Neuronal stem cell (in vitro differentiated cells): ENCODE results near the gene KRT34.

ENCODE experiments used
- DNase-seq: peaks from one replicate; pipeline ENCODE4 v3.0.0-alpha.2; 2013; ENCODE audit warnings: low spot score
- H2AFZ ChIP-seq: one replicate; pipeline ENCODE4 v1.6.1; 2013; ENCODE audit warnings: mild to moderate bottlenecking, low read length, inconsistent platforms
- H2AK5ac ChIP-seq: 2 replicates; pipeline ENCODE4 v1.6.1; 2013; ENCODE audit warnings: low read depth, mild to moderate bottlenecking, inconsistent platforms, low read length, moderate library complexity, mixed read lengths
- H2BK120ac ChIP-seq: 2 replicates; pipeline ENCODE4 v1.6.1; 2013; ENCODE audit warnings: low read depth, mild to moderate bottlenecking, inconsistent platforms, low read length, moderate library complexity, mixed read lengths
- H2BK12ac ChIP-seq: one replicate; pipeline ENCODE4 v1.6.1; 2013; ENCODE audit warnings: low read length, inconsistent platforms
- H2BK15ac ChIP-seq: 2 replicates; pipeline ENCODE4 v1.6.1; 2013; ENCODE audit warnings: mild to moderate bottlenecking, low read length, inconsistent platforms, mixed read lengths
- H2BK5ac ChIP-seq: one replicate; pipeline ENCODE4 v1.6.1; 2013; ENCODE audit warnings: inconsistent platforms, mild to moderate bottlenecking, low read length, moderate library complexity
- H3K14ac ChIP-seq: one replicate; pipeline ENCODE4 v1.6.1; 2013; ENCODE audit warnings: low read length, inconsistent platforms
- H3K18ac ChIP-seq: 2 replicates; pipeline ENCODE4 v1.6.1; 2013; ENCODE audit warnings: low read length, inconsistent platforms
- H3K23ac ChIP-seq: 2 replicates; pipeline ENCODE4 v1.6.1; 2013; ENCODE audit warnings: low read depth, mild to moderate bottlenecking, mixed read lengths, low read length, inconsistent platforms; ENCODE audit not compliant: poor library complexity
- H3K27ac ChIP-seq: replicated peaks from 3 replicates; pipeline ENCODE4 v1.5.1; 2013; ENCODE audit warnings: low read length, inconsistent platforms
- H3K27me3 ChIP-seq, 3 experiments: 2 replicates each; pipeline ENCODE4 v1.6.1; 2013; ENCODE audit warnings: low read length in 3 of 3, mild to moderate bottlenecking in 2 of 3, inconsistent platforms in 1 of 3, low read depth in 1 of 3, mixed read lengths in 1 of 3, moderate library complexity in 1 of 3; ENCODE audit not compliant: control insufficient read depth in 3 of 3, insufficient read depth in 3 of 3
- H3K36me3 ChIP-seq, 2 donors: replicated peaks in 1 of 2; 2 replicates each; pipeline ENCODE4 v1.6.1; 2013; ENCODE audit warnings: low read length in 2 of 2; ENCODE audit not compliant: control insufficient read depth in 2 of 2, insufficient read depth in 2 of 2
- H3K4ac ChIP-seq: 2 replicates; pipeline ENCODE4 v1.6.1; 2013; ENCODE audit warnings: inconsistent platforms, mild to moderate bottlenecking, low read length, moderate library complexity
- H3K4me1 ChIP-seq, 2 donors: 1 replicate in 1 of 2; 2 replicates in 1 of 2; pipeline ENCODE4 v1.6.1; 2013; ENCODE audit warnings: low read length in 2 of 2, low read depth in 1 of 2; ENCODE audit not compliant: control insufficient read depth in 2 of 2, insufficient read depth in 1 of 2
- H3K4me2 ChIP-seq: one replicate; pipeline ENCODE4 v1.6.1; 2013; ENCODE audit warnings: mild to moderate bottlenecking, low read length, inconsistent platforms; ENCODE audit not compliant: insufficient read depth, poor library complexity, severe bottlenecking
- H3K4me3 ChIP-seq, 2 donors: 2 replicates each; pipeline ENCODE4 v1.5.1; 2013; ENCODE audit warnings: low read length in 2 of 2, mild to moderate bottlenecking in 2 of 2, inconsistent platforms in 1 of 2, moderate library complexity in 1 of 2
- H3K79me1 ChIP-seq: one replicate; pipeline ENCODE4 v1.6.1; 2013; ENCODE audit warnings: low read depth, mild to moderate bottlenecking, inconsistent platforms, low read length, moderate library complexity
- H3K9ac ChIP-seq: one replicate; pipeline ENCODE4 v1.6.1; 2013; ENCODE audit warnings: mild to moderate bottlenecking, low read depth, low read length, inconsistent platforms; ENCODE audit not compliant: poor library complexity
- H3K9me3 ChIP-seq, 2 donors: replicated peaks in 1 of 2; 2 replicates each; pipeline versions ENCODE3 to v1.6.1; 2013; ENCODE audit warnings: low read length in 2 of 2, mild to moderate bottlenecking in 2 of 2, inconsistent platforms in 1 of 2, low read depth in 1 of 2, mixed read lengths in 1 of 2, moderate library complexity in 1 of 2; ENCODE audit not compliant: control insufficient read depth in 2 of 2, insufficient read depth in 1 of 2
- H4K8ac ChIP-seq: one replicate; pipeline ENCODE4 v1.6.1; 2013; ENCODE audit warnings: low read depth, mild to moderate bottlenecking, inconsistent platforms, low read length, moderate library complexity
- H4K91ac ChIP-seq: one replicate; pipeline ENCODE4 v1.6.1; 2013; ENCODE audit warnings: low read length, low read depth, mild to moderate bottlenecking, inconsistent platforms; ENCODE audit not compliant: poor library complexity
- WGBS, 2 donors: extraction: QIAGEN DNeasy Blood & Tissue Kit; methylation state at CpG; one replicate each; pipeline ENCODE4 v1.1.7; 2013; ENCODE audit warnings: missing lambda C conversion rate in 2 of 2, mixed read lengths in 1 of 2; ENCODE audit not compliant: insufficient read length in 2 of 2, insufficient replicate concordance in 1 of 2; ENCODE audit errors: extremely low coverage in 2 of 2; 5-methylcytosine and 5-hydroxymethylcytosine counted together

The KRT34 gene

DNA sequence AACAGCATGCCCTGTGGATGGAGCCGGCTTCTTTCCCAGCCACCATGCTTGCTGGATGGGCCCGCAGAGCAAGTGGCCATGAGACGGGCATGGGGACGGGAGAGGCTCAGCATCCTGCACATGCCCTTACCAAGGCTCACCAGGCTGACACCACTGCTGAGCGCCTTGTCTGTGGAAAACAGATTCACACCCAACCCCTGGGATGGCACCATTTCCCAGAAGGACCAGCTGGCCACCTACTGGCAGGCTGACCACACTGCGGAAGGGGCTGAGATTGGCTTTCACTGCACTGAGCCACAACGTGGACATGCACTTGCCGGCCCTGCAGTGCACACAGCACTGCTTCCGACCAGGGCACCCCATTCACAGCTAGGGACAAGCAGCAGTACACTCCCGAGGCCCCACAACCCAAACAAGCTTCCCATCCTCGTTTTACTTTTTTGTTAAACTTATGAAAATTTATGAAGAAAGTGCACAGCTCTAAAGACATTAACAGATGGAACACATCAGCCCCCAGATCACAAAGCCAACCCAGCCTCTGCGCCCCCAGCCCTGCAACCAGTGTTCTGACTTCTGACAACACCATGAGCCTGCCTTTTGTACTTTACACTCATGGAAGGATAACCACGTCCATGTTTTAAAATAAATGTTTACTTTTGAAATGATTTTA is 52.7 kb downstream of the KRT34 start:
- Histone ChIP-seq H2AK5ac (peak overlapping the region; percentile 88), H3K18ac (peak overlapping the region; percentile 29), H2BK5ac (peak overlapping the region; percentile 89), H3K23ac (no peak overlapping the region), H3K9ac (no peak overlapping the region), H3K4me2 (no peak overlapping the region), H2BK15ac (peak overlapping the region; percentile 82), H3K36me3 (no peaks in the 10 kb centered on the region), H3K9me3 (no peaks in the 10 kb centered on the region), H3K27ac (no peak overlapping the region), H3K4me3 (no peak overlapping the region), H2BK120ac (peak overlapping the region; percentile 44), H3K4me1 (no peaks in the 10 kb centered on the region), H2AFZ (no peak overlapping the region), H3K4ac (peak overlapping the region; percentile 77), H3K79me1 (no peaks in the 10 kb centered on the region), H4K91ac (no peak overlapping the region), H3K27me3 (no peaks in the 10 kb centered on the region), H2BK12ac (no peak overlapping the region), H3K14ac (no peak overlapping the region), H4K8ac (peak overlapping the region; percentile 85)
- DNase-seq: peak; percentile 42
- WGBS, 2 donors: no CpG with 5 or more reads among the region's 13 CpGs

DNA sequence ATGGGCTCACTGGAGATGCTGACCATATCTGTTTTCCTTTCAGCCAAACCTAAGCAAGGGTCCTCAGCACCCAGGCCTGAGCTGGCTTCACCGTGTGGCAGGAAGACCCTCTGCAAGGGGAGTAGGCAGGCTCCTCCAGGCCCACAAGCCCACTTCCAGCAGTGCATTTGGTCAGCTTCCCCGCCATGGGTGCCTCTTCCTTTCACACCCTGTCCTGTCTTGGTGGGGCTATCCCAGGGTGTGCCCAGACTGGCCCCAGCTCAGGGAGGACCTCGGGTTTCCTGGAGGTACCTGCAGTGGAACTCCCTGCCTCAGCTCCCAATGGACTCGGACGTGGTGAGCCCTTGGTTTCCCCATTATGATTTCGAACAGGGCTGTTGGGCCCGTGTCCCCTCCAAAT is 53.9 kb downstream of the KRT34 start:
- no peak overlapping the region for H2AFZ ChIP-seq
- H3K36me3 ChIP-seq: no peaks in the 10 kb centered on the region
- H4K8ac ChIP-seq: no peak overlapping the region

More for the DNA sequence above, 53.9 kb downstream of the KRT34 start:
- Histone ChIP-seq H3K4me3 (no peak overlapping the region), H3K4me1 (no peaks in the 10 kb centered on the region), H3K4me2 (no peak overlapping the region), H3K4ac (no peak overlapping the region), H4K91ac (peak overlapping the region; percentile 56), H3K18ac (peak overlapping the region; percentile 24), H2BK12ac (no peak overlapping the region), H3K9me3 (no peaks in the 10 kb centered on the region), H3K79me1 (no peaks in the 10 kb centered on the region), H3K23ac (no peak overlapping the region), H3K9ac (peak overlapping the region; percentile 63), H2BK5ac (peak overlapping the region; percentile 89), H2BK15ac (peak overlapping the region; percentile 19), H3K14ac (peak overlapping the region; percentile 3), H3K27me3 (no peaks in the 10 kb centered on the region), H3K27ac (no peak overlapping the region), H2AK5ac (peak overlapping the region; percentile 88), H2BK120ac (peak overlapping the region; percentile 6)
- WGBS, 2 donors: no CpG with 5 or more reads among the region's 7 CpGs
- no peak for DNase-seq
